Measurements from ENCODE around the gene LEF1.
"Not testable (repeated sequence)": the region's sequence is repeated elsewhere in the genome, so short reads cannot be mapped to it uniquely, and the experiment has no call there.

LEF1 gene

DNA sequence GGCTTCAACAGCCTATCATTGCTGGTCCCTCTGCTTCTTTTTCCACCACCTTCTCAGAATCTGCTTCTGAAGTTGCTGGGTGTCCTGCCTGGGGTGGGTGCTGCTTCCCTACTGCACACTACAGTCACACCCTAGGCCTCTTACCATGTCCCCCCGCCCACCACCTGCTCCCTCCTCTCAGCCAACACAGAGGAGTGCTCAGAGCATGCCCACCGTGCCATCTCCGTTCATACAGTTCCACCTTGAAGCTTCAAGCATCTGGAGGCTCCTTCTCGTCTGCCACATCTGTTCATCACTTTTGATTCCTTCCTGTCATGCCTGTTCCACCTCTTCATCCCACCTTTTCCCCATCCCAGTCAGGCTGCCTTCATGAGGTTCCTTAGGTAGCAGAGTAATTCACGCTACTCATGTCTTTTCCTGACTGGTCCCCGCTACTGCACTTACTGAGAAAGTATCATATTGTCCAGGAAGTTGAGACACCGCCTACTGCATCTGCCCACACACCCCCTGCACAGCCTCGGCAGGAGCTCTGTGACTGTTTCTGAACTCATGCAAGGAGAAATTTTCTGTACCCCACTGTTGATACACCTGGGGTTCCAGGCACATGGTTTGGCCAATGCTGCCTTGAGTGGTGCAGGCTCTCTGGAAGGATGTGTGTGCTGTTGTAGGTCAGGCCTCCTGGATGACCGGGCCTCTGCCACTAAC, 139.6 kb downstream of the LEF1 start:
- DNase-seq, result no peak

DNA sequence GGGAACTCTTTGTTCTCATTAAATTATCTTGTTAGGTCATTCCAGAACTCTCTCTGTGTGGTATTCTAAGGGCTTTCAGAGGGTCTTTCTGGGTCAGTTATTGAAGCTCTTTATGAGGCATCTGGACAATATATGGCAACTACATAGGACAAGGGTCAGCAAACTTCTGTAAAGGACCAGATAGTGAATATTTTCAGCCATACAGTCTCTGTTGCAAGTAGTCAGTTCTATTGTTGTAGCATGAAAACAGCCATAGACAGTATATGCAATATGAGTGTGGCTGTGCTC, 143.9 kb downstream of the LEF1 start:
- DNase-seq, result no peak

GRCh38 chr4:108024085-108024877, 144.5 kb downstream of the LEF1 start:
- no peak for DNase-seq

DNA sequence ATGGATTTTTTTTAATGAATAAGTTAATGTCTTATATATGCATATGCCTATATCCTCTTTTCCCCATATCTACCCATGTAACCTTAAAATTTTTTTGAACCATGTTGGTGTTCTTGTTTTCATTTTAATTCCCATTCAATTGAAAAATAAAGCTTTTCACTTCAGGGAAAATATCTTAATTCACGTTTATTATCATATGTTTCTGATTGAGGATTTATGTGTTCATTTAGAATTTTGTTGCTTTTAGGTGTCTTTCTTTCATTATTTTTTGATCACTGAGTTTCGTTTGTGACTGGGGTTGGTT, 149.9 kb downstream of the LEF1 start:
- DNase-seq, result no peak

DNA sequence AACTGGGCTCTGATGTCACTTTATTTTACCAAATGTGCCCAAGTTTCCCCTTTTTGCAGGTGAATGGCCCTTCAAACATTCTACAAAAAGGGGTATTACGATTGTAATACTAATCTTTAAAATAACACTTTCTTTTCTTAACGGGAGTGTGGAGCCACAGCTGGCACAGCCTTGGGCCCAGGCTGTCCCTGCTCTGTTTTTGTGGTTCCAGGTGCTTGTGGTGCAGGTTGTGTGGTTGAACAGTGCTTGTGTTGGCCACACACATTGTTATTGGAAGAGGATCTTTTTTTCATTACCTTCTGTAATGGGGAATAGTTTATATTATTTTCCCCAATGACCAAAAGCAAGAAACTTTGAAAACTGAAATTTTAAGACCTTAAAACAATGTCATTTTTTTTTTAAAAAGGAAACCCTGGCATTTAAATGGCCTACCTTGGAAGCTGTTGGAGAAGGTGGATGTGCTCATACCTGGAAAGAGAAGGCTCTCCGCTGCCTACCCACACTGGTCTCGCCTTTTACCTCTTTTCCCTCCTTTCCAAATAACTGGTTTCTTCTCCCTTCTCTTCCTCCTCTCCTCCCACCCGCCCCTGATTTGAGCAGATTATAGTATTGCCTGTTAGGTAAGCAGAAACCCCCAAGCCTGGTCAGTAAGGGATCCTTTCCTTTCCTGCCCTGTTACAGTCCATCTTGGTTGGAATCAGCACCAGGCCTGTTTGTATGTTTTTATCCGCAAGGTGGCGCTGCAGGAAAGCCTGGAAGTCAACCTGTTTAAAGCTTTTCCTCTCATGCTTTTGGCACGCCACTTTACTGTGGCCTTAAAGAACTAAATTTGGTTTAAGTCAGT, 150.5 kb downstream of the LEF1 start:
- DNase-seq, result no peak

GRCh38 chr4:108013955-108014354, 154.8 kb downstream of the LEF1 start:
- DNase-seq, result no peak

DNA sequence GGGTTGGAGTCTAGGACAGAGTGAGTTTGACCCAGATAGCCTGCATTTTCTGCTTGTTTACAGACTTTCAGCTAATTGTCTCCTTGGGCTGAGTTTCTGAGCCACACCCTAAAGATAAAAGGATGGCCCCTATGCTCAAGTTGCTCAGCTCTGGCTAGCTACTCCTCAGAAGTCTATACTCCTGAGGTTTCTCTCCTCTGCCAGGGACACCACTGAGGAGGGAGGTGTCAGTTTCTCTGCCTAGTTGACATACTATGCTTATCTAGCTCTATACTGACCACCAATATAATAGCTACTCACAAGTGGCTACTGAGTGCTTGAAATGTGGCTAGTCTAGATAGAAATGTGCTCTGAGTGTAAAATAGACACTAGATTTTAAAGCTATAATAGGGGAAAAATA, 155.4 kb downstream of the LEF1 start:
- DNase-seq, result no peak

- DNase-seq, result not testable (repeated sequence)
Observed at GRCh38 chr4:108012382-108012781, 156.3 kb downstream of the LEF1 start.

- DNase-seq, result no peak
Observed at GRCh38 chr4:108010167-108010566, 158.6 kb downstream of the LEF1 start.

DNA sequence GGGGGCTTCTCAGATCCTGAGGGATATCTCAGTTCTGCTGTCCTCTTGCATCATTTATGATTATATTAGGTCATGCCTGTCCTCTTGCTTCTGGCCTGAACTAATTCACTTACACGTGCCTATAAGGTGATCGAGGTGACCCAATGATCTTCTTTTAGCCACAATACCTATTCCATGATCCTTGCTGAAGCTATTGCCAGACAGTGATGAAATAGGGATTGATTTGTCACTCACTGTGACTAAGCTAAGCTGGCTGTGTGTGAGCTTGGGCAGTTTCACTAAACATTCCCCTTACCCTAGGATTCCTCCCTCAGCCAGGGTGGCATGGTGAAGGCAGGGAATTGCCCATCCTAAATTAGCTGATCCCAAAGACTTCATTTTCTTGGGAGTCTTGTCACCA, 160.0 kb downstream of the LEF1 start:
- no peak for DNase-seq

GRCh38 chr4:108007984-108008383, 160.7 kb downstream of the LEF1 start:
- no peak for DNase-seq

DNA sequence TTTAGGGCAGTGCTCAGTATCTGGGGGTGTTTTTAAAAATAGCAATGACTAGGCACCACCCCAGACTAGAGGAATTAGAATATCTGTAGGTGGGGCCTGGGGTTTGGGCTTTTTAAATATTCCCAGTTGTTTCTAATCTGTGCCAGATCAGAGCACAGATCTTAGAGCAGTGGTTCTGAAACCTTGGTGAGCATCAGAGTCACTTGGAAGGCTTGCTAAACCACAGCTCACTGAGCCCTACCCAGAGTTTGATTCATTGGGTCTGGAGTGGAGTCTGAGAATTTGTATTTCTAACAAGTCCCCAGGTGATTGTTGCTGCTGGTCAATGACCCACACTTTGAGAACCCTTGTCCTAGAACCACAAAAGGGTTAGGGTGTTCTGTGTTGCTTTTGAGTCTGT, 162.4 kb downstream of the LEF1 start:
- no peak for DNase-seq

DNA sequence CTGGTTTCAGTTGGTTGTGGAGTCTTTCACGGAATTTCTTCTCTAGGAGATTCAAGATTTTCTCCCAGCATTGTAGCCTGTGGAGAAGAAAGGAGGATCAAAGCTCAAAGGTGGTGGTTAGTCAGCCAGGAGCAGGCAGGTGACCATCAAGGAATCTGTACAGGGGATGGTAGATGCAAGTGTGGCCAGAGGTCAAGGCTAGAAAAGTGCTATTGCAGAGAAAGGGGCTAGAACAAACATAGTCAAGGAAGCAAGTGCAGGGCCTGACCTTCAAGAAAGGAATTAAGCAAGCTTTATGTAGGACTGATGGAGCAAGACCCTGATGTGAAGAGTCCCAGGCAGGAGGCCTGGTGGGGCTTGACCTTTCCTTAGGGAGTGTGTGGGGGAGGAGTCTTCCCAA, 162.9 kb downstream of the LEF1 start:
- no peak for DNase-seq

GRCh38 chr4:108004646-108005045, 164.1 kb downstream of the LEF1 start:
- no peak for DNase-seq

DNA sequence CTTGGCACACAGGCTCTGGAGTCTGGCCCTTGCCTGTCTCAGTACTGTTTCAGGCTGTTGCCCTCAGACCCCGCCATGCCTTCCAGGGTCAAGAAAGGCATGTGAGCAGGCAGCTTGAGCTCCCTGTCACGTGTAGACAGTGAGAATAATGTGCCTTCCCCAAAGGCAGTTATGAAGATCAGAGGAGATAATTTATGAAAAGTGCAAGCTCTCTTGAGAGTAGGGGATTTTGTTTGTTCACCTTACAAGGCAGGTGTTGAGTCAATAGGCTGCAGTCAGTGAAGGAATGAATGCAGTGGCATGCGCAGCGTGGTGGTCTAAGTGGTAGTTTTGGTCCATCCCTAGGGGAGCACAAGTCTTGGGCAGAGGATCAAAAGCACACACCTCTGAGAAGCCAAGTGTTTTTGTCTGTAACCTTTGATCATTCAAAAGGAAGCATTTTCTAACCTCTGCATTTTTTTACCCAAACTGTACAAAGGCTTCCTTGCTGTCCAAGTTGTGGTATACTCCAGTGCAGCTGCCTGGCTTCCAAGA, 164.7 kb downstream of the LEF1 start:
- no peak for DNase-seq

- no peak for DNase-seq
Observed at GRCh38 chr4:108001540-108002135, 167.1 kb downstream of the LEF1 start.

GRCh38 chr4:107999932-108000539, 168.7 kb downstream of the LEF1 start:
- DNase-seq, result no peak

DNA sequence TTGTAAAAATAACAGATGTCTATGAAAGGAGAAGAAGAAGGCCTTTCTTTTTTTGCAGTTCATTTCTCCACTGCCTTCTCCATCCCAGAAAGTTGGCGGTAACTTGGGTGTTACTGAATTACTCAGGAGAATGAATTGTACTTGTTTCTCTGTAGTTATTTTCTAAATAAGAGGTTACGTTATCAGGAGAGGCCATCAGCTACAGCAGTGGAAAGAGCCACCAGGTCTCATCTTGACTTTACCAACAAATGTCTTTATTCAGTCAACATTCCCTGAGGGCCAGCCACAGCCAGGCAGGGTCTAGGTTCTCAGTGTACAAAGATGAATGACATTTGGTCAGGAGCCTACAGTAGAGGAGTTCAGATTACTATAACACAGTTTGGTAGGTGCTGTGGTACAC, 170.9 kb downstream of the LEF1 start:
- no peak for DNase-seq
